Retina (tissue), 1 donor: ENCODE results near the gene SMAD4.
"Not testable (repeated sequence)": the region's sequence is repeated elsewhere in the genome, so short reads cannot be mapped to it uniquely, and the experiment has no call there.

ENCODE experiments used
- DNase-seq: peaks from one replicate; pipeline ENCODE4 v3.0.0-alpha.2; 2016

The SMAD4 gene

DNA sequence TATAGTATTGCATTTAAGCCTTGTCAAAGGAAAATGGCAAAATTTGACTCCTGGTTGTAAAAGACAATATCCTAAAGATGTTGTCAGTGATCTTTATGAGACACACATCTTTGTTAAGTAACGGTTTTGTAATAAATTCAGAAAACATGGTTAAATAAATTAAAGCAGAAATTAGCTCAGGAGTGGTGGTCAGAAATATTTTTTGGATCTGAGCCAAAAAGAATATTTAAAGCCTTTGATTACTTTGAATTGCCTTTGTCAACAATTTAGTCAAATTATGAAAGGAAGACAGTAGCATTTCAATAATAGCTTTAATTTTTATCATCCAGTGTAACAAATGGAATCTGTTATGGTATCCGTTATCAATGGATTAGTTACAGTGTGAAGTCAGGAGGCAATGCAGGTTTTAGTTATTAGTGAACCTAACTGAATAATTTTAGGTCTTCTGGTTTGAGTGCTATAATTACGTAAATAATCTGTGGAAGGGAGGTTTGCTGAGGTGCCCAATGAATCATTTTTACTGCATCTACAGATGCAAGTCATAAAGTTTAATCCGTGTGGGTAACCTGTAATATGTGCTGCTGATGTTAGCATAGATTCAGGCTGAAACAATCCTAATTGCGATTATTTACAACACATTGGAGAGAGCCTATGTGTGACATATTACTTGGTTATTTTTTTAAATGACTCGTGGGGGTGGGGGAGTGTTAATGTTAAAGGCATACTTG is 42.7 kb downstream of the SMAD4 start:
- no peak for DNase-seq

DNA sequence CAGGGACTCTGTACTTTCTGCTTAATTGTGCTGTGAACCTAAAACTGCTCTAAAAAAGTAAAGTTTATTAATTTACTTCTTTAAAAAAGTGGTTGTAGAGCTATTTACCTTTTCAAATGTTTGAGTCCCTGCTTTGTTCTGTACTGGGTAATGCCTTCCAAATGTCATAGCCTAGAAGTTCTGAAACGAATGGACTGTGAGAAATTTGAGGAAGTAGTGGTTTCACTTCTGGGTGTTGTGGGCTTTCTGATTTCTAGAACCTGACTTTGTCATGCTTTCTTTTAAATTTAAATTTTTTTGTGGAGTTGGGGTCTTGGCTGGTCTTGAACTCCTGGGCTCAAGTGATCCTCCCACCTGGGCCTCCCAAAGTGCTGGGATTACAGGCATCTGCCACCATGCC is 44.6 kb downstream of the SMAD4 start:
- DNase-seq = no peak

DNA sequence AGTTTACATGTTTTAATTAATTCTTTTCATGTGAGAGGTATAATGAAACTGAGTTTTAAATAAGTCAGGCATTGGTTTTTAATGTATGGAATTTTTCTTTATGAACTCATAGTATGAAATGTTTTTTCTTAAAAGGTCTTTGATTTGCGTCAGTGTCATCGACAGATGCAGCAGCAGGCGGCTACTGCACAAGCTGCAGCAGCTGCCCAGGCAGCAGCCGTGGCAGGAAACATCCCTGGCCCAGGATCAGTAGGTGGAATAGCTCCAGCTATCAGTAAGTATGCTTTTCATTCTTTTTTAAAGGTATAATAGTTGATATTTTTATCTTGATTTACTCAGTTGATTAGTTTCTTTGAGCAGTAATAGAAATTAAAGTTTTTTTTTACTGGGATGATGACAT is 46.5 kb downstream of the SMAD4 start:
- no peak for DNase-seq

DNA sequence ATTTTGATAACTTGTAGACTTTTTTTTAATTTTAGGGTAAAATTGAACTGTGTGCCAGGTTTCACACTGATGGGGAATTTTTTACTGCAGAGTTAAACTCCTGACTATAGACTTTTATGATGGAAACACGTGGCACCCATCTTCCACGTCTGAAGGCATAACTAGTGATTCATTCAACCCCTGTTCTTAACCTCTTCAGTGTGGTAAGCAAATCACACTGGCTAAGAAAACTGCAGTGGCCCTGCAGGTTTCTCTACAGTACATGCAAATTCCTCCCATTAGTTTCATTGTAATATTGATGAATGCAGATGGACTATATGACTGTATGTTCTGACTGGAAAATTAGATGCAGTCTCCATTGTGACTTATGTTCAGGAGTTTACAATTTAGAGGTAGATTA is 47.2 kb downstream of the SMAD4 start:
- DNase-seq = no peak

DNA sequence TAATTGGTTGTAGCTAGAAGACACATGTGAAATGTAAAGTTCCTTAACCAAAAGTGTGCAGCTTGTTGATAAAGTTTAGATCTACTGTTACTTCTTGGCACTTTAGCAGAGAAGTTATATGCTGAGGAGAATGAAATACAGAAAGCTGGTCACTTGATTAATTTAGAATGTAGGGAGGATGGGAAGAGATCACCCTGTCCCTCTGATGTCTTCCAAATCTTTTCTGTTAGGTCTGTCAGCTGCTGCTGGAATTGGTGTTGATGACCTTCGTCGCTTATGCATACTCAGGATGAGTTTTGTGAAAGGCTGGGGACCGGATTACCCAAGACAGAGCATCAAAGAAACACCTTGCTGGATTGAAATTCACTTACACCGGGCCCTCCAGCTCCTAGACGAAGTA is 48.0 kb downstream of the SMAD4 start:
- DNase-seq = no peak

DNA sequence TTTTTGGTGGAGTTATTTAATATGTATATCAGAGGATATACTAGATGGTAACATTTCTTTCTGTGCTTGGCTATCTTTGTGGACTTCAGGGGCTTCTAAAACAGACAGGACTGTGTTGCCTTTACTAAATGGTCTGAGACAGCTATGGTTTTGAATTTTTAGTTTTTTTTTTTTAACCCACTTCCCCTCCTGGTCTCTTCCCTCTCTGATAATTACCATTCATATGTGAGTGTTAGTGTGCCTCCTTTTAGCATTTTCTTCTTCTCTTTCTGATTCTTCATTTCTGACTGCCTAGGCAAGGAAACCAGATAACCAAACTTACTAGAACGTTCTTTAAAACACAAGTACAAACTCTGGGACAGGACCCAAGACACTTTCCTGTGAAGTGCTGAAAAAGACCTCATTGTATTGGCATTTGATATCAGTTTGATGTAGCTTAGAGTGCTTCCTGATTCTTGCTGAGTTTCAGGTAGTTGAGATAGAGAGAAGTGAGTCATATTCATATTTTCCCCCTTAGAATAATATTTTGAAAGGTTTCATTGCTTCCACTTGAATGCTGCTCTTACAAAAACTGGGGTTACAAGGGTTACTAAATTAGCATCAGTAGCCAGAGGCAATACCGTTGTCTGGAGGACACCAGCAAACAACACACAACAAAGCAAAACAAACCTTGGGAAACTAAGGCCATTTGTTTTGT is 52.7 kb downstream of the SMAD4 start:
- DNase-seq = no peak

DNA sequence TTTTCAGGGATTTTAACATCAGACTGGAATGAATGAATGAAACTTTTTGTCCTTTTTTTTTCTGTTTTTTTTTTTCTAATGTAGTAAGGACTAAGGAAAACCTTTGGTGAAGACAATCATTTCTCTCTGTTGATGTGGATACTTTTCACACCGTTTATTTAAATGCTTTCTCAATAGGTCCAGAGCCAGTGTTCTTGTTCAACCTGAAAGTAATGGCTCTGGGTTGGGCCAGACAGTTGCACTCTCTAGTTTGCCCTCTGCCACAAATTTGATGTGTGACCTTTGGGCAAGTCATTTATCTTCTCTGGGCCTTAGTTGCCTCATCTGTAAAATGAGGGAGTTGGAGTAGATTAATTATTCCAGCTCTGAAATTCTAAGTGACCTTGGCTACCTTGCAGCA is 53.4 kb downstream of the SMAD4 start:
- no peak for DNase-seq

DNA sequence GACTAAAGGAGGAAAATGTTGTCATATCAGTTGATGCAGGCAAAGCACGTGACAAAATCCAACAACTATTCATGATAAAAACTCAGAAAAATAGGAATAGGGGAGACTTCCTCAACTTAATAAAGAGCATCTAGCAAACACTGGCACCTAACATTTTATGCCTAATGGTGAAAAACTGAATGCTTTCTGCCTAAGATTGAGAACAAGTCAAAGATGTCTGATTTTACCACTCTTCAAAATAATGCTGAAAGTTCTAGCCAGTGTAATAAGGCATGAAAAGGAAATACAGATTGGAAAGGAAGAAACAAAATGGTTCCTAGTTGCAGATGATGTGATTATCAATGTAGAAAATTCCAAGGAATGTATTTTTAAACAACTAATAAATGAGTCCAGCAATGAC is 58.4 kb downstream of the SMAD4 start:
- DNase-seq = no peak

DNA sequence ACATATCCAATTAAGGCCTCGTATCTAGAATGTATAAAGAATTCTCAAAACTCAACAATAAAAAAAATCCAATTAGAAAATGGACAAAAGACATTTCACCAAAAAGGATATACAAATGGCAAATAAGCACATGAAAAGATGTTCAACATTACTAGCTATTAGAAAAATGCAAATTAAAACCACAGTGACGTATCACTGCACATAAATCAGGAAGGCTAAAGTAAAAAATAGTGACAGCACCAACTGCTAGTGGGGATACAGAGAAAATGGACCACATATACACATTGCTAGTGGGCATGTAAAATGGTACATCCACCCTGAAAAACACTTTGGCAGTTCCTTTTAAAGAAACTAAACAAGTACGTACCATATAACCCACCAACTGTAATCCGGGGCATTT is 59.7 kb downstream of the SMAD4 start:
- no peak for DNase-seq

DNA sequence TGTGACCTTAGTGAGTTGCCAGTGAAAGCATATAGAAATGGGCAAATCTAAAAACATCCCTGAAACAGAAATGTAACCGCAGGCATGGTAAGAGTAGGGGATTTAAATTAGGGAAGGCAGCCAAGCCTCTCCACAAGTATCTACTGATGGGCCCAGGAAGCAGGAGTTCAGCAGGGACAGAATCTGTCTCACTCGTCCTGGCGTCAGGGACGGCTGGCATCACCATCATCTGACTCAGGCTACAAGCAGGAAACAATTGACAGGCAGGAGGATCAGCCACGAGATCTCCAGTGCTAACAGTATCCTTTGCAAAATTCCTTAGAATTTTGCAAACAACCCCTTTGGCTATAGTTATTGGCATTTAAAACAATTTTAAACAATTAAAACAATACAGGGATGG is 61.3 kb downstream of the SMAD4 start:
- DNase-seq = no peak

DNA sequence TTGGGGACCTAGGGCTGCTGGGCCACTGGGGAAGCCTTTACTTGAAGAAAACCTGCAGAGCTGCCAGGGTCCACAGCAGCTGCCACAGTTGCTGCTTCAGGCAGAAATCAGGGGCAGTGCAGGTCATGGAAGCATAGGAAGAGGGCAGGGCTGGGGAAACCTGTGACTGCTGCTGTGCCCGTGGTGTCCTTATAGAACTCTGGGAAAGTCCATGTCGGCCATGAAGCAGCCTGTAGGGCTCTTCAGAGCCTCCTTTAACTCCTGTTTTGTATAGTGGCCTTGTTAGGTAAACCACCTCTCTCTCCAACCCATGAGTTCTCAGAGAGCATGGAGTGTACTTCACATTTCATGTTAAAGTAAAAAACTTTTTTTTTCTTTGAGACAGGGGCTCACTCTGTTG is 62.1 kb downstream of the SMAD4 start:
- DNase-seq = no peak

DNA sequence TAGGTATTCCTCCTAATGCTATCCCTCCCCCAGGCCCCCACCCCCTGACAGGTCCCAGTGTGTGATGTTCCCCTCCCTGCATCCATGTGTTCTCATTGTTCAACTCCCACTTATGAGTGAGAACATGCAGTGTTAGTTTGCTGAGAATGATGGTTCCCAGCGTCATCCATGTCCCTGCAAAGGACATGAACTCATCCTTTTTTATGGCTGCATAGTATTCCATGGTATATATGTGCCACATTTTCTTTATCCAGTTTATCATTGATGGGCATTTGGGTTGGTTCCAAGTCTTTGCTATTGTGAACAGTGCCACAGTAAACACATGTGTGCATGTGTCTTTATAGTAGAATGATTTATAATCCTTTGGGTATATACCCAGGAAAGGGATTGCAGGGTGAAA is 63.0 kb downstream of the SMAD4 start:
- DNase-seq = not testable (repeated sequence)

DNA sequence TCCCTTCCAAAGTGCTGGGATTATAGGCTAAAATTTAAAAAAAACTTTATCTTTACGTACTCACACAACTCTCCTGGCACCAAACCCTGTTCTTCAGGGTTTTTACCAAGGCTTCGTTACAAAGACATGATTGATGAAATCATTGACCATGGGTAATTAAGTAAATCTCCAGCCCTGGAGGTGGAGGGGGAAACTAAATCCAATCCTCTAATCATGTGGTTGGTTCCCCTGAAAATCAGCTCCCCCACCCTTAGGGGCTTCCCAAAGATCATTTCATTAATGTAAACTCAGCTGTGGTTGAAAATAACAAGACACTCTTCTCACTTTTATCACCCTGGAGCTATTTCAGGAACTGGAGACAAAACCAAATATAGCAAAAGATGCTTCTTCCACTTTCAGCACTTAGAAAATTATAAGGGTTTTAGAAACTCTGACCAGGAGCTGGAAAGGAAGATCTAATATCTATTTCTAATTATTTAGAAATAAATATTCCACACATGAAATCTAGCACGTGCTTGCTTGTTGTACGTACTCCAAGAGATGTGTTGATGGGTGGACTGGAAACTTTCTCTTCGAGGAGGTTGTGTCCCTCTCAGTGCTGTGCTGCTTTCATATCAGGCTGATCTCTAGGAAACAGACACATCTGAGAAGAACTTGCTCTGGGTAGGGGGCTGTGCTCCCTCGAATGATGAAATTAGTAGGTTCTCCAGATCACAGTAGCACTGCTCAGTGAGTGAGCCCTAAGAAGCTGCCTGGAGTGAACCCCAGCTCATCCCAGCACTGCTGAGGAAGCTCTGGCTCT is 67.2 kb downstream of the SMAD4 start:
- DNase-seq = no peak

DNA sequence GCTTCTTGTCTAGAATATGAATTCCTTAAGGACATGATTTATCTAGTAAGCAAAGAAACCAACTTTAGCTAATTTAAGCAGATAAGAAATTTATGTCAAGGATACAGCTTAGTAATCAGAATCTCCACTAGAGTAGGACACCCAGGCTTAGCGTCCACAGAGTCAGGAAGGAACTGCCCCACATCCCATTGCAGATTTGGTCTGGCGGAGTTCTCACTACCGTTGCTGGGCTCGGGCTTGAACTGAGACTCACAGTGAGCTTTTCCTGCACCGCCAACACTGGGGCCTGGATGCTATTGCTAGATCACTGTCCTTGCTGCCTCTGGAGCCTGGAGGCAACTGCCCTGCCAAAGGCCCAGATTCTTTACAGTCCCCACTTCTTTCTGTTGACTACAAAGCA is 68.1 kb downstream of the SMAD4 start:
- no peak for DNase-seq

DNA sequence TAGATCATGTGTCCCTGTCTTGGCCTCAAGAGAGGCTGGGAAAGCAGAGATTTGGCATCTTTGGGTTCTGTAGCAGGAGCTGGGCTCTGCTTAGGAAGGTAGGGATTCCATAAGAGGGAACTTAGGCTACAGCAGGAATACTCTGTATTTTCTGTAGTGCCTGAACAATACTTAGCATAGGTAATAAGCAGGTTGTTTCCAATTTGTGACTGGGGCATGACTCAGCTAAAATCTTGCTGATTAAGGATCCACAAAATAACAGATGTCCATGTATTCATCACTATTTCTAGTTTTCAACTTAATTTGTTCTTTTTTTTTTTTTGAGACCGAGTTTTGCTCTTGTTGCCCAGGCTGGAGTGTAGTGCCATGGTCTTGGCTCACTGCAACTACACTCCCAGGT is 68.5 kb downstream of the SMAD4 start:
- no peak for DNase-seq

DNA sequence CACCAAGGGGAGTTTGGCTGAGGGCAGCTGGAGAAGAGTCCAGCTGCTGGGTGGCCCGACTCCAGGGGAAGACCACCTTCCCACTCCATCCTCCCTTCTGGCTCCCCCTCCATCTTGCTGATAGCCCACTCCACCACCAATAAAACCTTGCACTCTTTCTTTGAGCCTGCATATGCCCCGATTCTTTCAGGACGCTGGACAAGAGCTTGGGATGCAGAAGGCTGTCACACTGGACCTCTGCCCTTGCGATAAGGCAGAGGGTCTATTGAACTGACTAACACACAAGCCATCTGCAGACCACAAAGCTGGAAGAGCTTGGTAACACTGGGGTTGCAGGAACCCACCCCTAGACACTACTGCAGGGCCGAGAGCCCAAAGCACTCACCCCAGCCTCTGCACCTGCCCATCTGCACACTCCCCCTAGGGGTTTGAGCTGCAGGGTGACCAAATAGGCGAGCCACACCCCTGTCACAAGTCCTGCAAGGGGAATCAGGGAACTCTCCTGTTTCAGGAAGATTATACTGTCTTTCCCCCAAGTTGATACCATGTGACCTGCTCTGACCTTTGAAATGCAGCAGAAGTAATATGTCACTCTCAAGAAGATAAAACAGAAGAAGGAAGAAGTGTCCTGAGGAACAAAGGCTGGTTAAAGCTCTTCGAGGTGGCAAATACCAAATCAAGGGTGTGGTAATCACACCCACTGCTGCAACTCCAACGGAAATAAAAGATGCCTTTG is 70.5 kb downstream of the SMAD4 start:
- no peak for DNase-seq

DNA sequence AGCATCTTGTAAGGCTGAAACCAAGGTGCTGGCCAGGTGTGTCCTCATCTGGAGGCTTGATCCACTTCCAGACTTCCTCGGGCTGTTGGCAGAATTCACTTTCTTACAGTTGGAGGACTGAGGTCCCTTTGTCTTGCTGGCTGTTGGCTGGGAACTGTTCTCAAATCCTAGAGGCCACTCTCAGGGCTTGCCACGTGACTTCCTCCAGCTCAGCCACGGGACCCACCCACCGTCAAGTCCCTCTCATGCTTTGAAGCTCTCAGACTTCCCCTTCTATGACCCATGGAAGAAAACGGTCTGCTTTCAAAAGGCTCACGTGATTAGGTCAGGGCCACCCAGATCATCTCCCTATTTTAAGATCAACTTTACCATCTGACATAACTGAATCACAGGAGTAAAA is 77.1 kb downstream of the SMAD4 start:
- no peak for DNase-seq

DNA sequence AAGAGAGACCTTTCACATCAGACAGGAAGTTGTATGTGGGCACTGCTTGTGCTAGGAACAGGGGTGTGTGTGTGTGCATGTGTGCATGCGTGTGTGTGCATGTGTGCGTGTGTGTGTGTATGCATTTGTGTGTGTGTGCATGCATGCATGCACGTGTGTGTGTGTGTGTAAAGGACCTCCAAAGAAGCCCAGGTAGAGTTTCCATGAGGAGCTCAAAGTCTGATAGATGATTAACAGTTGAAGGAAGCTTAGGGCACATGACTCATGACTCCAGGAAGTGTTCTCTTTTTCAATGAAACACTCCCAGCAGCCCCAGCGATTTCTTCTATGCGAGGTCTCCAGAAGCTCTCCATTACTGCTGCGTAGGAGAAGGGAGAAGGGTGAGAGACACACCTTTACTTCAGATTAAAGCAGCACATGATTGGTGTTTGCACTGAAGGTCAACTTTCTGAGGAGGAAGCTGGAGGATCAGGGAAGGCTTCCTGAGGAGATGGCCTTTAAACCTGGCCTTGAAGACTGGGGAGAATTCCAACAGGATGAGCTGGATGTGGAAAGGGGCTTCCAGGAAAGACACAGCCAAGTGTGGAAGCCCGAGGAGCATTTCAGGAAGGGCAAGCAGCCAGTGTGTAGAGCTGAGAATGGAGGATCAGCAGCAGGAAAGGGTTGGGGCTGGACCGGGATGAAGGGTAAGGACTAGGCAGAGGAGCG is 77.7 kb downstream of the SMAD4 start:
- DNase-seq = no peak

DNA sequence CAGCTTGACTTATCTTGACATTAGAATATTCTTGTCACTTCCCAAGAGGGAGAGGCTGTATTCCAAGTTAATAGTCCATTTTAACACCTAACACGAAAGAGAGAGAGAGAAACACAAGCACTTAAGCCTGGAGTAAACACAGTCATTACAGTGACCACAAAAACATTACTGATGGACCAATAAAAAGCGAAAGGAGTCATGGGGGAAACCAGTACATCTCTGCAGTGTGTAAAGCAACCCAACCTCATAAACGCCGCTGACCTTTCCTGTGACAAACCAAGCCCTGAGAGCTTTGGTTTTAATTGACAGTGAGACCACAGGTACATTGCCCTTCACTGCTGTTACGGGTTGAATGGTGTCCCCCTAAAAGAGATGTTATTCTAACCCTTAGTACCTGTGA is 78.3 kb downstream of the SMAD4 start:
- DNase-seq = no peak

DNA sequence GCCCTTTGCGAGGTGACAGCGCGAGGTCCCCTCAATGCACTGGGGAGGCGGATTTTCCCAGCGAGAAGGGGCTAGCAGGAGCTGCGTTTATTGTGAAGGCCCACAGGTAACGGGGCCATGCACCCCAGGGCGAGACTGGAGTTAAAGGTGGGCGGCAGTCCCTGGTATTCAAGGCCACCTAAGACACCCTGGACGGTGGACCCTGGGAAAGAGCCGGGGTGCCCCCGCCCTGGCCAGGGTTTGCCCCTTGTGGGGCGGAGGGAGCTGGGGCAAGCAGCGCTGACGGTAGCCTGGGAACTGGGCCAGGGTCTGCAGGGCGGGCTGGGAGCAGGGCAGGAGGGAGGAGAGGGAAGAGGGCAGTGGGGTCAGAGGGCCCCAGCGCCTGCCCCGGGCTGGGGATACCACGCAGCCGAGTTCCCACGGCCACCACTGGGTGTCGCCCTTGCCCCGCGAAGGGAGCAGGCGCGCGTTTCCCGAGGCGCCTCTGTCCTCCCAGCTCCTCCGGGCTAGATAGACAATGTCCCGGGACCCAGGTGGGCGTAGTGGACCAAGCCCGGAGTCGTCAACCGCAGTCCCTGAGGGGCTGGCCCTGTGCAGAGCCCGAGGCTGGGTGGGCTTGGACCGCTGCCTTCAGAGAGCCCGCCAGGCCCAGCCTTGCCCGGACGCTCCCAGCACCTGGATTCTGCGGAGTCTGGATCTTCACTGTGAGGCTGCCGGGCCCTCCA is 80.2 kb downstream of the SMAD4 start:
- peak; percentile 82 for DNase-seq

DNA sequence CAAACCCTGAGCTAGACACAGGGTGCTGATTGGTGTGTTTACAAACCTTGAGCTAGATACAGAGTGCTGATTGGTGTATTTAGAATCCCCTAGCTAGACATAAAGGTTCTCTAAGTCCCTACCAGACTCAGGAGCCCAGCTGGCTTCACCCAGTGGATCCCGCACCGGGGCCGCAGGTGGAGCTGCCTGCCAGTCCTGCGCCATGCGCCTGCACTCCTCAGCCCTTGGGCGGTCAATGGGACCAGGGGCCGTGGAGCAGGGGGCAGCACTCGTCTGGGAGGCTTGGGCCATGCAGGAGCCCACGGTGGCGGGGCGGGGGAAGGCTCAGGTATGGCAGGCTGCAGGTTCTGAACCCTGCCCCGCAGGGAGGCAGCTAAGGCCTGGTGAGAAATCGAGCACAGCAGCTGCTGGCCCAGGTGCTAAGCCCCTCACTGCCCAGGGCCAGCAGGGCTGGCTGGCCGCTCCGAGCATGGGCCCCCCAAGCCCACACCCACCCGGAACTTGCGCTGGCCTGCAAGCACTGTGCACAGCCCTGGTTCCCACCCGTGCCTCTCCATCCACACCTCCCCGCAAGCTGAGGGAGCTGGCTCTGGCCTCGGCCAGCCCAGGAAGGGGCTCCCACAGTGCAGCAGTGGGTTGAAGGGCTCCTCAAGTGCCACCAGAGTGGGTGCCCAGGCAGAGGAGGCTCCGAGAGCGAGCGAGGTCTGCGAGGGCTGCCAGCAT is 81.8 kb downstream of the SMAD4 start:
- DNase-seq = not testable (repeated sequence)
